HT-29 (cell line): ENCODE data around the gene AP1G1. TPM values are rescaled to one million over a fixed set of nuclear protein-coding genes. Genes with fewer than 3 reads are reported as not detected.
"Not testable (repeated sequence)": the region's sequence is repeated elsewhere in the genome, so short reads cannot be mapped to it uniquely, and the experiment has no call there.

ENCODE experiments used
- DNase-seq: peaks from one replicate; pipeline ENCODE4 v3.0.0-alpha.2; 2015; ENCODE audit warnings: low spot score
- small RNA-seq: library from RNA; depleted of rRNA; stranded (forward); fragments of <200 nt; gene quantifications from one replicate; pipeline ENCODE3, GENCODE V24; 2014
- total RNA-seq: library from RNA; depleted of rRNA; stranded (reverse); fragments of >200 nt; shearing (Covaris generic); gene quantifications from 2 replicates; pipeline ENCODE4 v1.2.3, GENCODE V29; 2014; rRNA removed

AP1G1 gene
- total RNA-seq, 1 experiment from 2014 or later = 57.2 TPM

DNA sequence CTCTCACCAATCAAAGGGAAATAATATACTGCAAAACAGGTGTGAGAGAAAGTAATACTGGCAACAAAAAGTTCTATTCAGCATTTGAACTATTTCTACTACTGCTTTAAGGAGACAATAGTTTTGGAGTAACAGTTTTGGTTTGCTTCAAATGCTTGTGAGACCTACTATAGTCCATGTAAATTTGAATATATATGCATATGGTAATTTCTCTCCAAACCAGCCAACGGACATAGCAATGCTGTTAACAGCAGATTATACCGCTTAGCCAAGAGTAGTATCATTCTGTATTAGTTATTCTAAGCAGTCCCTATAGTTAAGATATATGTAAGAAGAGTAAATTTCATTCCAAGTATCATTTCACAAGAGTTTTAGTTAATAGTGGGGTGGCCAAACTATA lies 102.6 kb downstream of the AP1G1 start:
- no peak for DNase-seq

DNA sequence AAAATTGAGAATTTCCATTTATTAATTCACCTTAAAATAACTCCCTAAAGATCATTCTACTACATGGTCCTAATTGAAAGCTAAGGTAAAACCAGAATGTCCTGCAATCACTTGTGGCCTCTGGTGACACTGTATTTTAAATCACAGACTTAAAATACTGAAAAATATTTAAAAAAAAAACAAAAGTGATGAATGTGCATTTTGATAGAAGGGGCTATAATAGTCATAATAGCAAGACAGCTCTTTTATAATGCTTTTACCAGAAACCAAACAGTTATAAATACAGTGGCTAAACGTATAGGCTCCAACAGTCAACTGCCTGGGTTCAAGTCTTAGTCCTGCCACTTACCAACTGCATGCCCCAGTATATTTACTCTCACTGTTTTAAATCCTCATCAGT lies 105.3 kb downstream of the AP1G1 start:
- DNase-seq = no peak

GRCh38 chr16:71700831-71701230 lies 107.8 kb downstream of the AP1G1 start:
- DNase-seq = no peak

- no peak for DNase-seq
Observed at GRCh38 chr16:71698491-71698890, 110.1 kb downstream of the AP1G1 start.

DNA sequence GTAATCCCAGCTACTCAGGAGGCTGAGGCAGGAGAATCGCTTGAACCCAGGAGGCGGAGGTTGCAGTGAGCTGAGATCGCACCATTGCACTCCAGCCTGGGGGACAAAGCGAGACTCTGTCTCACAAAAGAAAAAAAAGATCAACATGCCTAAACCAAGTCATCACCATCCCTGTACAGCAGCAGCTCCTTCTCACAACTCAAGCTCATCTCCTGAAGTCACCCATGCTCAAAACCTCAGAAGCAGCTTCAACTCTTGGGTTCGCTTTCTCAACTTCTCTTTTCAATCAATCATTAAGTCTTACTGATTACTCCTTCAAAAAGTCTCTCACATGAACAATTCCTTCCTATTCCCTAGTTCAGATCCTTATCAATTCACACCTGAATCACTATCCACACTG lies 115.5 kb downstream of the AP1G1 start:
- DNase-seq = no peak

- DNase-seq = no peak
Observed at GRCh38 chr16:71689901-71690300, 118.7 kb downstream of the AP1G1 start.

GRCh38 chr16:71687861-71688260 lies 120.8 kb downstream of the AP1G1 start:
- DNase-seq = no peak

DNA sequence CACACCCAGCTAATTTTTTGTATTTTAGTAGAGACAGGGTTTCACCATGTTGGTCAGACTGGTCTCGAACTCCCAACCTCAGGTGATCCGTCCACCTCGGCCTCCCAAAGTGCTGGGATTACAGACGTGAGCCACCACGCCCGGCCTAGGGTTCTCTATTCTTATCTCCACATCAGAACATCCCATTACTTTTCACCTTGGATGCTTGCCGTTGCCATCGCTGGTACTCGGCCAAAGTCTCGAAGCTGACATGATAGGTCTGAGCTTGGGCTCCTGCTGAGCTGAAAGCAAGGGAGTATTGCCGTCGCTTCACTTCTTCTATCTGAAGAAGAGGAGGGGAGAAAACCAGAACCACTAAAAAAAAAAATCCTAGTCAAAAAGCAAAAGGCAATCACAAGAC lies 124.4 kb downstream of the AP1G1 start:
- not testable (repeated sequence) for DNase-seq

DNA sequence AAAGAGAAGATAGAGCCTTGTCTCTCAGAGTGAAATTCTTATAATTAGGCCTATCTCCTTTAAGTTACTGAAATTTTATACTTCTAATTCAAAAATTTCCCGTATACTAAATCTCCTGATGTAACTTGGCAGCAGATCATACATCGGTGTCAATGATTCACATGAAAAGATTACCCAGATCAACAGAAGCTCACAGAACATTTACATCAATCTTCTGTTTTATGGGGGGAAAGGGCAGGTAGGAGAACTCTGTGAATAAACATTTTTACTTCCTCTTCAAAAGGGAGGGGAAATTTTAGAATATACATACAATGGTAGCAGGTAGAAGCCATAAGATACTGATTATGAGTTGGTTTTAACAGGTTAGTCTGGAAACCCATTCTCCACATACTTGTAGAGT lies 127.3 kb downstream of the AP1G1 start:
- DNase-seq = peak; percentile 82

Small RNA genes within 50 kb of the gene (small RNA-seq; reads per million reads assigned to genes)
- gene AC010653.3 (not detected), gene SNORA70D (not detected), gene SNORD71 (1,166 reads per million, percentile 99 among the genes with 10 or more reads in this experiment)

Other genes with a start within 250 kb of the AP1G1 start
- gene TAT, start 231.7 kb downstream of the AP1G1 start, total RNA-seq = 0.03 TPM in 1 of 2 replicates, not detected in the other
- gene MARVELD3, start 182.7 kb downstream of the AP1G1 start, total RNA-seq = 45.7 and 50.8 TPM in 2 replicates
- gene PHLPP2, start 84.1 kb downstream of the AP1G1 start, total RNA-seq = 8.6 and 10.9 TPM in 2 replicates
- gene ATXN1L, start 37.1 kb upstream of the AP1G1 start, total RNA-seq = 12.3 and 14.1 TPM in 2 replicates
- gene ZNF821, start 75.3 kb upstream of the AP1G1 start, total RNA-seq = 7.4 and 10.8 TPM in 2 replicates
- gene IST1, start 86.7 kb upstream of the AP1G1 start, total RNA-seq = 115 and 136 TPM in 2 replicates
- gene PKD1L3, start 191.6 kb upstream of the AP1G1 start, total RNA-seq = not detected in 2 replicates
- gene DHODH, start 199.9 kb upstream of the AP1G1 start, total RNA-seq = 13.0 and 13.1 TPM in 2 replicates
- gene HP, start 245.7 kb upstream of the AP1G1 start, total RNA-seq = not detected in 2 replicates